ENCODE results near the gene UBE4B. TPM values are rescaled to one million over a fixed set of nuclear protein-coding genes. Genes with fewer than 3 reads are reported as not detected.

UBE4B gene
- total and polyA plus RNA-seq, 2 of the 4 experiments (the other 2 are of a cell fraction): 26.5 to 39.3 TPM

DNA sequence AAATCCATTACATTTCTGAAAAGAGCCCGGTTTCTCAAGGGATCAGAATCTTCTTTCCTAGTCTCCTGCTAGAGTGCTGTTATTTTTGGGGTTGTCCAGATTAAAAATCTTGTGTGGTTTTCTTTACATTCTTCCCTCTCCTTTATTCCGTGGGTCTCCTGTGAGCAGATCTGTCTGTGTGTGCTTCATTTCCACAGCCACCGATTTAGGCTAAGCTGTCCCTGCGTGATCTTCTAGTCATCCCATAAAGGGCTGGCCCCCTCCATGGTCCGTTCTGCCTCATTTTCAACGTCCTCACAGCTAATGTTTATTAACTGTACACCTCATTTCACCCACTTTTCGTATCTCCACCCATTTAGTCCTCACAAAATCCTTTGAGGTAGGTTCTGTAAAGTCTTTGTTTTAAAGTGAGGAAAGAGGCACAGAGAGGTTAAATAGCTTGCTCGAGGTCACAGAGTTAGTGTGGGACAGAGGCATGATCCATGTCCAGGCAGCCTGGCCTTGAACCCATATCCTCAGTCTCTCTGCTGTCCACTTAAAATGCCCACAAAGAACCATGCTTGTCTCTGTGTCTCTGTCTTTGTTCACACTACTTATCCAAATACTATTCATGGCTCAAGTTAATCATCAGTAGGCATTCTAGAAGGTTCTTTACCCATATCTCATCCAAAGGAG lies 139.4 kb downstream of the UBE4B start:
- peaks cover 0 to 10% of the 10 kb centered on the region in 2 experiments; a peak in 2 of 4 replicates for H3K79me1 ChIP-seq (ENCODE audit: low read depth in 1 of 2, low read length in 2 of 2)
- no peak overlapping the region for H4K91ac ChIP-seq (ENCODE audit: insufficient read depth, low read depth, low read length)
- H2BK15ac ChIP-seq (ENCODE audit: low read depth, low read length): no peak overlapping the region
- H3K27me3 ChIP-seq (ENCODE audit: control insufficient read depth, insufficient read depth, low read length): no peaks in the 10 kb centered on the region
- no peak overlapping the region for H2AK9ac ChIP-seq (replicated peaks; ENCODE audit: low read depth, low read length, poor library complexity)
- intact Hi-C loops (cut with micrococcal nuclease) (no loop called here), dilution Hi-C loops (cut with HindIII; ENCODE audit: low sequenced_read_pairs, unreplicated experiment) (no loop called here), in situ Hi-C loops (cut with MboI; ENCODE audit: low sequenced_read_pairs) (no loop called here)
- peaks cover 36% of the 10 kb centered on the region for H3K36me3 ChIP-seq (ENCODE audit: control insufficient read depth, insufficient read depth, low read length)
- BruUV-seq (replicated peaks): no TSS peak
- H3K9me3 ChIP-seq (ENCODE audit: control insufficient read depth, insufficient read depth, low read length): no peaks in the 10 kb centered on the region; the same call in 1 of the 2 replicates
- DNase-seq: no peak
- 100% methylated on average over 1 to 2 of the region's 8 CpGs for WGBS, 2 experiments (ENCODE audit: extremely low coverage in 2 of 2, insufficient read length in 1 of 2)
- H3K23ac ChIP-seq (ENCODE audit: low read depth, low read length): no peak overlapping the region
- H3K14ac ChIP-seq (replicated peaks; ENCODE audit: low read depth, low read length): no peak overlapping the region
- peaks cover 9% of the 10 kb centered on the region; the same call in 1 of the 2 replicates for H3K9me1 ChIP-seq (ENCODE audit: insufficient read depth, low read length)
- no peak overlapping the region for H3K4me2 ChIP-seq (ENCODE audit: low read depth, low read length)
- no peak overlapping the region for H3K9ac ChIP-seq (ENCODE audit: low read depth, low read length)
- H2BK20ac ChIP-seq (ENCODE audit: low read depth, low read length): no peak overlapping the region
- no peak overlapping the region for H3K27ac ChIP-seq (ENCODE audit: insufficient read depth, low read length)
- ChIA-PET CTCF (no interaction called here), POLR2A (ENCODE audit: unreplicated experiment) (no interaction called here)
- H3K18ac ChIP-seq (ENCODE audit: low read depth, low read length): no peak overlapping the region
- no peak overlapping the region for H3K4me3 ChIP-seq (ENCODE audit: insufficient read depth, low read depth, low read length)
- no peak overlapping the region for H4K5ac ChIP-seq (ENCODE audit: low read depth, low read length)
- no peak for ATAC-seq (ENCODE audit: low read depth)
- H3K4me1 ChIP-seq (ENCODE audit: control insufficient read depth, insufficient read depth, low read length): no peaks in the 10 kb centered on the region
- no peak overlapping the region for H3K4ac ChIP-seq (ENCODE audit: low read depth, low read length)
- no peak overlapping the region for H3K56ac ChIP-seq (ENCODE audit: extremely low read depth, insufficient read depth, low read length)
- H4K20me1 ChIP-seq (ENCODE audit: insufficient read depth, low read length): no peaks in the 10 kb centered on the region; the same call in 1 of the 2 replicates
- no peak overlapping the region for H4K8ac ChIP-seq (ENCODE audit: low read depth in 2 of 2, low read length in 2 of 2)
- no peak overlapping the region for H2BK120ac ChIP-seq (ENCODE audit: low read depth, low read length)
- no peak for TF ChIP-seq BHLHE40 (IDR thresholded peaks at IDR 0.05; ENCODE audit: low read depth, low read length)
- TF ChIP-seq, protein P1, sequence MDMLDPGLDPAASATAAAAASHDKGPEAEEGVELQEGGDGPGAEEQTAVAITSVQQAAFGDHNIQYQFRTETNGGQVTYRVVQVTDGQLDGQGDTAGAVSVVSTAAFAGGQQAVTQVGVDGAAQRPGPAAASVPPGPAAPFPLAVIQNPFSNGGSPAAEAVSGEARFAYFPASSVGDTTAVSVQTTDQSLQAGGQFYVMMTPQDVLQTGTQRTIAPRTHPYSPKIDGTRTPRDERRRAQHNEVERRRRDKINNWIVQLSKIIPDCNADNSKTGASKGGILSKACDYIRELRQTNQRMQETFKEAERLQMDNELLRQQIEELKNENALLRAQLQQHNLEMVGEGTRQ (IDR thresholded peaks at IDR 0.05; ENCODE audit: low read depth, low read length): no peak
- no peak for TF ChIP-seq RCOR1 (IDR thresholded peaks at IDR 0.05; ENCODE audit: insufficient replicate concordance, low read length)
- no peak for TF ChIP-seq SMC3 (IDR thresholded peaks at IDR 0.05; ENCODE audit: low read depth, low read length)
- TF ChIP-seq, protein P2, sequence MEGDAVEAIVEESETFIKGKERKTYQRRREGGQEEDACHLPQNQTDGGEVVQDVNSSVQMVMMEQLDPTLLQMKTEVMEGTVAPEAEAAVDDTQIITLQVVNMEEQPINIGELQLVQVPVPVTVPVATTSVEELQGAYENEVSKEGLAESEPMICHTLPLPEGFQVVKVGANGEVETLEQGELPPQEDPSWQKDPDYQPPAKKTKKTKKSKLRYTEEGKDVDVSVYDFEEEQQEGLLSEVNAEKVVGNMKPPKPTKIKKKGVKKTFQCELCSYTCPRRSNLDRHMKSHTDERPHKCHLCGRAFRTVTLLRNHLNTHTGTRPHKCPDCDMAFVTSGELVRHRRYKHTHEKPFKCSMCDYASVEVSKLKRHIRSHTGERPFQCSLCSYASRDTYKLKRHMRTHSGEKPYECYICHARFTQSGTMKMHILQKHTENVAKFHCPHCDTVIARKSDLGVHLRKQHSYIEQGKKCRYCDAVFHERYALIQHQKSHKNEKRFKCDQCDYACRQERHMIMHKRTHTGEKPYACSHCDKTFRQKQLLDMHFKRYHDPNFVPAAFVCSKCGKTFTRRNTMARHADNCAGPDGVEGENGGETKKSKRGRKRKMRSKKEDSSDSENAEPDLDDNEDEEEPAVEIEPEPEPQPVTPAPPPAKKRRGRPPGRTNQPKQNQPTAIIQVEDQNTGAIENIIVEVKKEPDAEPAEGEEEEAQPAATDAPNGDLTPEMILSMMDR (conservative IDR thresholded peaks at IDR 0.05; ENCODE audit: low read depth, low read length): no peak
- TF ChIP-seq MAZ (IDR thresholded peaks at IDR 0.05; ENCODE audit: borderline replicate concordance, low read depth, low read length): no peak
- no peak for TF ChIP-seq POLR2A (IDR thresholded peaks at IDR 0.05; ENCODE audit: low read depth, low read length)
- no peak for TF ChIP-seq CEBPB (IDR thresholded peaks at IDR 0.05; ENCODE audit: low read depth, low read length)
- no peak for TF ChIP-seq CHD1 (IDR thresholded peaks at IDR 0.05; ENCODE audit: low read depth, low read length)
- TF ChIP-seq MAFK (IDR thresholded peaks at IDR 0.05; ENCODE audit: low read depth, low read length): no peak
- no peak for TF ChIP-seq FOS (IDR thresholded peaks at IDR 0.05; ENCODE audit: low read depth, low read length)
- no peak for TF ChIP-seq RAD21 (IDR thresholded peaks at IDR 0.05; ENCODE audit: low read length)
- no peak for TF ChIP-seq NFE2L2 (IDR thresholded peaks at IDR 0.05; ENCODE audit: low read depth, low read length)
- TF ChIP-seq, protein P3, sequence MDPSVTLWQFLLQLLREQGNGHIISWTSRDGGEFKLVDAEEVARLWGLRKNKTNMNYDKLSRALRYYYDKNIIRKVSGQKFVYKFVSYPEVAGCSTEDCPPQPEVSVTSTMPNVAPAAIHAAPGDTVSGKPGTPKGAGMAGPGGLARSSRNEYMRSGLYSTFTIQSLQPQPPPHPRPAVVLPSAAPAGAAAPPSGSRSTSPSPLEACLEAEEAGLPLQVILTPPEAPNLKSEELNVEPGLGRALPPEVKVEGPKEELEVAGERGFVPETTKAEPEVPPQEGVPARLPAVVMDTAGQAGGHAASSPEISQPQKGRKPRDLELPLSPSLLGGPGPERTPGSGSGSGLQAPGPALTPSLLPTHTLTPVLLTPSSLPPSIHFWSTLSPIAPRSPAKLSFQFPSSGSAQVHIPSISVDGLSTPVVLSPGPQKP (IDR thresholded peaks at IDR 0.05; ENCODE audit: borderline replicate concordance, low read depth, low read length): no peak
- TF ChIP-seq MXI1 (IDR thresholded peaks at IDR 0.05; ENCODE audit: borderline replicate concordance, low read depth, low read length): no peak
- TF ChIP-seq RFX5 (IDR thresholded peaks at IDR 0.05; ENCODE audit: low read depth, low read length): no peak
- no peak overlapping the region for H2AK5ac ChIP-seq (ENCODE audit: low read depth, low read length)
- H2AFZ ChIP-seq (replicated peaks; ENCODE audit: low read length, poor library complexity): no peak overlapping the region
- H2BK5ac ChIP-seq (ENCODE audit: low read depth, low read length, poor library complexity, severe bottlenecking): no peak overlapping the region
